ENCODE results near the gene CNNM2.
"Not testable (repeated sequence)": the region's sequence is repeated elsewhere in the genome, so short reads cannot be mapped to it uniquely, and the experiment has no call there.

Gene CNNM2

DNA sequence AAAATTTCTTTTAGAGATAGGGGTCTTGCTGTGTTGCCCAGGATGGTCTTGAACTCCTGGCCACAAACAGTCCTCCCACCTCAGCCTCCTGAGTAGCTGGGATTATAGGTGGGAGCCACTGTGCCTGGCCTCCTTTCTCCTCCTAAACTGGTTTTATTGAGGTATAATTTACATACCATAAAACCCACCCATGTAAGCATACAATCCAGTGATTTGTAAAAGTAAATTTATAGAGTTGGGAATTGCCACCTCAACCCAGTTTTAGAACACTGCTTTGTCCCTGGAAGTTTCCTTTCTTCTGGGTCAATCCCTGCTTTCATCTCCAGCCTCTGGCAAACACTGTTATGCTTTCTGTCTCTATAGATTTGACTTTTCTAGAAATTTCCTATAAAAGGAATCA is 49.0 kb downstream of the CNNM2 start:
- TF ChIP-seq, protein P1, sequence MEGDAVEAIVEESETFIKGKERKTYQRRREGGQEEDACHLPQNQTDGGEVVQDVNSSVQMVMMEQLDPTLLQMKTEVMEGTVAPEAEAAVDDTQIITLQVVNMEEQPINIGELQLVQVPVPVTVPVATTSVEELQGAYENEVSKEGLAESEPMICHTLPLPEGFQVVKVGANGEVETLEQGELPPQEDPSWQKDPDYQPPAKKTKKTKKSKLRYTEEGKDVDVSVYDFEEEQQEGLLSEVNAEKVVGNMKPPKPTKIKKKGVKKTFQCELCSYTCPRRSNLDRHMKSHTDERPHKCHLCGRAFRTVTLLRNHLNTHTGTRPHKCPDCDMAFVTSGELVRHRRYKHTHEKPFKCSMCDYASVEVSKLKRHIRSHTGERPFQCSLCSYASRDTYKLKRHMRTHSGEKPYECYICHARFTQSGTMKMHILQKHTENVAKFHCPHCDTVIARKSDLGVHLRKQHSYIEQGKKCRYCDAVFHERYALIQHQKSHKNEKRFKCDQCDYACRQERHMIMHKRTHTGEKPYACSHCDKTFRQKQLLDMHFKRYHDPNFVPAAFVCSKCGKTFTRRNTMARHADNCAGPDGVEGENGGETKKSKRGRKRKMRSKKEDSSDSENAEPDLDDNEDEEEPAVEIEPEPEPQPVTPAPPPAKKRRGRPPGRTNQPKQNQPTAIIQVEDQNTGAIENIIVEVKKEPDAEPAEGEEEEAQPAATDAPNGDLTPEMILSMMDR (IDR thresholded peaks at IDR 0.05) = no peak
- DNase-seq = no peak
- Histone ChIP-seq H3K27ac (no peak overlapping the region), H3K4me1 (peaks cover 0 to 32% (median 0%) of the 10 kb centered on the region in 4 donors), H3K36me3 (no peaks in the 10 kb centered on the region), H3K4me3 (no peak overlapping the region), H3K27me3 (no peaks in the 10 kb centered on the region), H3K9me3 (no peaks in the 10 kb centered on the region)
- intact Hi-C loops (cut with DNase I; ENCODE audit: low total_unique reads) = no loop called here

DNA sequence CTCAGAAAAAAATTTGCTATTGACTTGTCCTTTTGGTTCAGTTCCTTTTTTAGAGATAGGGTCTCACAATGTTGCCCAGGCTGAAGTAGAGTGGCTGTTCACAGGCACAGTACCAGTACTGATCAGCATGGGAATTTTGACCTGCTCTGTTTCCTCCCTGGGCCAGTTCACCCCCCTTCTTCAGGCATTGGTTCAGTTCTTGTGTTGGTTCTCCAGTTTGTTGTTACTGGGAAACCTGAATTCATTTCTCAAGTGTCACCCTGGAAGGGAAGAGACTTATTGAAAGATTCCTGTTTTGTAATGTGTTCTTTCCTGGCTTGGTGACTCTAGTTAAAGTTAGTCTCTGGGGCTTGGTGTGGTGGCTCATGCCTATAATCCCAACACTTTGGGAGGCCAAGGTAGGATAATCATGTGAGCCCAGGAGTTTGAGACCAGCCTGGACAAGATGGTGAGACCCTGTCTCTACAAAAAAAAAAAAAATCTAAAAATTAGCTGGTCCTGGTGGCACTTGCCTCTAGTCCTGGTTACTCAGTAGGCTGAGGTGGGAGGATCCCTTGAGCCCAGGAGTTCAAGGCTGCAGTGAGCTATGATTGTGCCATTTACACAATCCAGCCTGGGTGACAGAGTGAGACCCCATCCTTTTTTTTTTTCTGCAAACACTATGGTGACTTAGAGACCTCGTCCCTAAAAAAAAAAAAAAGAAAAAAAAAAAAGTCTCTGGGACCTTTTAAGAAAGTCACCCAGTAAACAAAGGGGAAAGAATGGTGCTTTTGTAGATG is 52.7 kb downstream of the CNNM2 start:
- TF ChIP-seq, protein P1 (IDR thresholded peaks at IDR 0.05) = no peak
- Histone ChIP-seq H3K4me3 (no peak overlapping the region), H3K27me3 (no peaks in the 10 kb centered on the region), H3K36me3 (no peaks in the 10 kb centered on the region), H3K9me3 (no peaks in the 10 kb centered on the region), H3K27ac (peak overlapping the region in 1 of 2 donors; percentile 14), H3K4me1 (peaks cover 0 to 46% (median 2%) of the 10 kb centered on the region in 4 donors)
- DNase-seq = no peak
- intact Hi-C loops (cut with DNase I; ENCODE audit: low total_unique reads) = no loop called here

DNA sequence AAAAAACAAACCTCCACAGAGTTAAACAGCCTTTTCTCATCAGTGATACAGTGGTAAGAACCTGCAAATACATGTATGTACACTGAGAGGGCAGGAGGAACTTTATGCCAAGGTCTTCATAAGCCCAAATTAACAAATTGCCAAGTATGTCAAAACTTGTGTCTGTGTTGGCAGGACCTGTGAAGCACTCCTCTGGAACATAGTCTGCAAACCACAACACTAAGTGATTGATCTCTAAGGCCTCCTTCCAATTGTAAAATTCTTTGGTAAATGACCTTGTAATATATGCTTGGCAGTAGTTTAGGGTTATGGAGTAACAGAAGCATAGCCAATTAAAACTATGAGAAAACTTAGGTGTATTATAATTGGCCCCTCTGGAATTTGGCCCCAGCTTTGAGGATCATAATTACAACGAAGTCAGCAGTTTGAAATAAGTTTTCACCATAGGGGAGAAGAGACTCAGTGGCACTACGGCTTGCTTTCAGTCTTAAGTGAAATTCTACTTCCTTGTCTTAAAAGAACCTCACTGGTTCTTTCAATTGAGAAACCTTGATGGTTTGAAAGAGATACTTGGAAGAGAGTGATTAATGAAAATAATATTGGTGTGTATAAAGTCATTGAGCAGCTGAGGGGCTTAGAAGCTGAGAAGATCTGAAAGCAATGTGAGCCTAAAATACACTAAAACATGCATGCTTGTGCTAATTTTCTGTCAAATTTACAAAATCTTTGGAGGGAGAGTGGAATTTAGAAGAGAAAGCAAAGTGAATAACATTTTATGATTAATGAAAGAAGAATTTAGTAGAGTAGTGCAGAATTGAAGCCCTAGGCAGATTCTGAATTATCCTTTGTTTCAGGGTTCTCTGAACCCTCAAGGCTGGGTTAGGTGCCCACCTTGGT is 57.6 kb downstream of the CNNM2 start:
- peak overlapping the region; percentile 18 to 44 for H3K27ac ChIP-seq
- no peak overlapping the region for H3K4me3 ChIP-seq
- TF ChIP-seq, protein P1 (IDR thresholded peaks at IDR 0.05) = no peak
- no peaks in the 10 kb centered on the region for H3K27me3 ChIP-seq
- DNase-seq = no peak
- H3K9me3 ChIP-seq = no peaks in the 10 kb centered on the region
- H3K4me1 ChIP-seq = peaks cover 0 to 62% (median 3%) of the 10 kb centered on the region in 4 donors
- intact Hi-C loops (cut with DNase I; ENCODE audit: low total_unique reads) = no loop called here
- H3K36me3 ChIP-seq = no peaks in the 10 kb centered on the region

DNA sequence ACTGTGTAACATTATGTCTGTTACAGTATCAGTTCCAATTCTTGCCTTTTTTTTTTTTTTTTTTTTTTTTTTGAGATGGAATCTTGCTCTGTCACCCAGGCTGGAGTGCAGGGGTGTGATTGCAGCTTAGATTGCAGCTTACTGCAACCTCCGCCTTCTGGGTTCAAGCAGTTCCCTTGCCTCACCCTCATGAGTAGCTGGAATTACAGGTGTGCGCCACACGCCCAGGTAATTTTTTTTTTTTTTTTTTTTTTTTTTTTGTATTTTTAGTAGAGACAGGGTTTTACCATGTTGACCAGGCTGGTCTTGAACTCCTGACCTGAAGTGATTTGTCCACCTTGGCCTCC is 58.3 kb downstream of the CNNM2 start:
- Histone ChIP-seq H3K27ac (peak overlapping the region in 1 of 2 donors; percentile 44), H3K4me1 (peaks cover 0 to 62% (median 3%) of the 10 kb centered on the region in 4 donors)
- H3K27me3 ChIP-seq; H3K4me3 ChIP-seq; DNase-seq; H3K36me3 ChIP-seq; H3K9me3 ChIP-seq; intact Hi-C loops (cut with DNase I; ENCODE audit: low total_unique reads): not testable (repeated sequence)

DNA sequence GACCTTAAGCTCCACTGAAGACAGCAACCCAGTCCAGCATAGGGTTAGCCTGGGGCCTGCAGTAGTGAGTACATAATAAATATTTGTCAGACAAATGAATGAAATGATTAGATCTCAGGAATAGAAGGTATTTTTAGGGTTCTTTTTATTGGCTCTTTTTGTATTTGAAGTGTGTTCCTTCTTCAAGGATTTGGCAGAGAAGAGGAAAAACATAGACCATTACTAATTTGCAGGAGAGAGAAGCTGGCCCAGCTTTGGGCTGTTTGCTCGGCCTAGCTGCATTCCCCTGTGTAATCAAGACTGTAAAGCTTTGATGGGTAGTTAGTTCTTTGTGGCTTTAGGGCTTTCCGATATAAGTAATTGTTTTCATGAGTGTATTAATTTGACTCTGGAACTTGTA is 64.2 kb downstream of the CNNM2 start:
- no peaks in the 10 kb centered on the region for H3K36me3 ChIP-seq
- intact Hi-C loops (cut with DNase I; ENCODE audit: low total_unique reads) = no loop called here
- H3K27ac ChIP-seq = peak overlapping the region in 1 of 2 donors; percentile 15
- H3K4me1 ChIP-seq = peaks cover 0 to 43% (median 6%) of the 10 kb centered on the region in 4 donors
- no peak for DNase-seq
- no peaks in the 10 kb centered on the region for H3K27me3 ChIP-seq
- TF ChIP-seq, protein P1 (IDR thresholded peaks at IDR 0.05) = no peak
- no peaks in the 10 kb centered on the region for H3K9me3 ChIP-seq
- no peak overlapping the region for H3K4me3 ChIP-seq

DNA sequence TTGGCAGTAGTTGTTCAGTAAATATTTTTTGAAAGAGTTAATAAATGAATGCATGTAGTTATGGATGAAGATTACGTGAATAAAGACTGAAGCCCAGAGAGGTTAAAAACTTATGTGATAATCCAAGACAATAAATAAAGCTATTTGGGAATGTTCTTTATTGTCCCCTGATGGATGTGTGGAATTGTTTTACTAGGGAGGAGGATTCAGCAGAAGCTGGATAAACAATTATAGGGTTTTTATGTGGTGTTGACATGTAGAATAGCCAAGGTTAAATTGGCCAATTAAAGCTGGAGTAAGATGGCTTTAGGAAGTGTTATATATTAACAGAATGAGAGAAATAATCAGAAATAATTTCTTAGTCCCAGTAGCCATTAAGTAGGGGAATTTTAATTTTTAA is 66.0 kb downstream of the CNNM2 start:
- Histone ChIP-seq H3K4me1 (peaks cover 0 to 48% (median 6%) of the 10 kb centered on the region in 4 donors), H3K27me3 (no peaks in the 10 kb centered on the region), H3K27ac (no peak overlapping the region), H3K4me3 (no peak overlapping the region), H3K9me3 (no peaks in the 10 kb centered on the region), H3K36me3 (no peaks in the 10 kb centered on the region)
- no peak for DNase-seq
- TF ChIP-seq, protein P1 (IDR thresholded peaks at IDR 0.05) = no peak
- intact Hi-C loops (cut with DNase I; ENCODE audit: low total_unique reads) = no loop called here
